SJCRH30 (cell line): ENCODE measurements around the gene TMEM236. TPM values are rescaled to one million over a fixed set of nuclear protein-coding genes. Genes with fewer than 3 reads are reported as not detected.

Source experiments
- DNase-seq, 2 experiments: peaks; one replicate each; pipeline ENCODE4 v3.0.0-alpha.2; 2015 to 2020
- H3K27ac ChIP-seq: fragments of 250-450 bp; sonication (Bioruptor Pico); 2 replicates; pipeline ENCODE4 v1.5.1; 2020; ENCODE audit warnings: mild to moderate bottlenecking, moderate library complexity
- H3K27me3 ChIP-seq: fragments of 250-450 bp; sonication (Bioruptor Pico); 2 replicates; pipeline ENCODE4 v1.5.1; 2020; ENCODE audit warnings: mild to moderate bottlenecking, moderate library complexity
- H3K36me3 ChIP-seq: fragments of 250-450 bp; sonication (Bioruptor Pico); 2 replicates; pipeline ENCODE4 v1.5.1; 2020; ENCODE audit warnings: mild to moderate bottlenecking, moderate library complexity
- H3K4me1 ChIP-seq: fragments of 250-450 bp; sonication (Bioruptor Pico); 2 replicates; pipeline ENCODE4 v1.5.1; 2020; ENCODE audit warnings: mild to moderate bottlenecking, moderate library complexity
- H3K4me3 ChIP-seq: fragments of 250-450 bp; sonication (Bioruptor Pico); 2 replicates; pipeline ENCODE4 v1.5.1; 2020; ENCODE audit warnings: mild to moderate bottlenecking, moderate library complexity
- H3K9me3 ChIP-seq: fragments of 250-450 bp; sonication (Bioruptor Pico); replicated peaks from 2 replicates; pipeline ENCODE4 v1.5.1; 2020; ENCODE audit warnings: mild to moderate bottlenecking, moderate library complexity
- total RNA-seq: library from RNA; depleted of rRNA; stranded (reverse); fragments of >200 nt; shearing (Covaris generic); gene quantifications from 2 replicates; pipeline ENCODE4 v1.2.3, GENCODE V29; 2014

Gene TMEM236
- total RNA-seq, 1 experiment from 2014 or later, result not detected

GRCh38 chr10:17764142-17764541 is 12.1 kb downstream of the TMEM236 start:
- DNase-seq, result no peak
- no peaks in the 10 kb centered on the region for H3K36me3 ChIP-seq
- no peak overlapping the region for H3K27ac ChIP-seq
- no peaks in the 10 kb centered on the region for H3K9me3 ChIP-seq
- H3K4me3 ChIP-seq, result no peak overlapping the region
- no peaks in the 10 kb centered on the region for H3K27me3 ChIP-seq
- no peaks in the 10 kb centered on the region for H3K4me1 ChIP-seq

DNA sequence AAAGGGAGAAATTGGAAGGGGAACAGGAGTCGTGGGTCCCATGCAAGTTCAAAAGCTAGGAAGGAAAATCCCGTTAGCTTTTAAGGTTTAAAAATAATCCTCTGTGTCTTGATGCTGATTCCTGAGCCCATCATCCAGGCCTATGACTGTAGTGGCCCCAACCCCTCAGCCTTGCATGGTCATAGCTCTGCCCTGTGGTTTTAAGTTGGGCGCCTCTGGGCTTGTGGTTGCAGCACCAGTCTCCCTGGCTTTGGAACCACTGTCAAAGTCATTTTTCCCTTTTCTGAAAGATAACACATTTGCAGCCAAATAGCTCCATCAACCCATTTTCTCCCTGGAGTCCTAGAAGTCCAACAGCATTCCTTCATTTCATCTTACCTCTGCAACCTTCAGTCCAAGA is 13.6 kb downstream of the TMEM236 start:
- Histone ChIP-seq H3K4me3 (no peak overlapping the region), H3K36me3 (no peaks in the 10 kb centered on the region), H3K9me3 (no peaks in the 10 kb centered on the region), H3K27me3 (no peaks in the 10 kb centered on the region), H3K4me1 (no peaks in the 10 kb centered on the region), H3K27ac (no peak overlapping the region)
- DNase-seq, result no peak

DNA sequence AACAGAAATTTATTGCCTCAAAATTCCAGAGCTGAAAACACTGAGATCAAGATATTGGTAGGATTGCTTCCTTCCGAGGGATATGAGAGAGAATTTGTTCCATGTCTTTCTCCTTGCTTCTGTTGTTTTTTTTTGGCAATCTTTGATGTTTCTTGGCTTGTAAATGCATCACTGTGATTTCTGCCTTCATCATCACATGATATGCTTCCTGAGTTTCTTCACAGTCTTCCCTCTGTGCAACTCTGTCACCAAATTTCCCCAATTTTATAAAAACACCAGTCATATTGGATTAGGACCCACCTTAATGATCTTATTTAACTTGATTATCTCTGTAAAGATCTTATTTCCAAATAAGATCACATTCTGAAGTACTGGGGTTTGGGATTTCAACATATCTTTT is 14.7 kb downstream of the TMEM236 start:
- Histone ChIP-seq H3K27ac (no peak overlapping the region), H3K4me3 (no peak overlapping the region), H3K9me3 (no peaks in the 10 kb centered on the region), H3K27me3 (no peaks in the 10 kb centered on the region), H3K36me3 (no peaks in the 10 kb centered on the region), H3K4me1 (no peaks in the 10 kb centered on the region)
- DNase-seq, result no peak

GRCh38 chr10:17768496-17768895 is 16.5 kb downstream of the TMEM236 start:
- no peak for DNase-seq
- Histone ChIP-seq H3K36me3 (no peaks in the 10 kb centered on the region), H3K4me3 (no peak overlapping the region), H3K9me3 (no peaks in the 10 kb centered on the region), H3K27me3 (no peaks in the 10 kb centered on the region), H3K4me1 (no peaks in the 10 kb centered on the region), H3K27ac (no peak overlapping the region)

DNA sequence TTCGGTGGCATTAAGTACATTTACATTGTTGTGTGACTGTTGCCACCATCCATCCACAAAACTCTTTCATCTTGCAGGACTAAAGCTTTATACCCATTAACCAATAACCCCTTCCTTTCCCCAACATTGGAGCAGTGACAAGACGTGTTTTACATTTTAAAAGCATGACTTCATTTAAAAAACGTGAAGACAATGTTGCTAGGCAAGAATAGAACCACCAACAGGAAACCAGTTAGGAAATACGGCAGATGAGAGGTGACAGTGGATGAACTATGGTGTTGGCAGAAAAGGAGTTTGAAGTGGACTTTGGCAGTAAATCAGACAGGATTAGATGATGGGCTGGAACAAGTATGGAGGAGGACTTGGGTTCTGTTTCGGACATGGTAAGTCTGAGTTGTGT is 17.0 kb downstream of the TMEM236 start:
- Histone ChIP-seq H3K36me3 (no peaks in the 10 kb centered on the region), H3K9me3 (no peaks in the 10 kb centered on the region), H3K4me1 (no peaks in the 10 kb centered on the region), H3K4me3 (no peak overlapping the region), H3K27ac (no peak overlapping the region), H3K27me3 (no peaks in the 10 kb centered on the region)
- DNase-seq, result no peak

GRCh38 chr10:17771017-17771416 is 19.0 kb downstream of the TMEM236 start:
- H3K4me1 ChIP-seq, result no peaks in the 10 kb centered on the region
- no peaks in the 10 kb centered on the region for H3K27me3 ChIP-seq
- DNase-seq, result no peak
- no peak overlapping the region for H3K27ac ChIP-seq
- no peak overlapping the region for H3K4me3 ChIP-seq
- H3K9me3 ChIP-seq, result no peaks in the 10 kb centered on the region
- no peaks in the 10 kb centered on the region for H3K36me3 ChIP-seq

DNA sequence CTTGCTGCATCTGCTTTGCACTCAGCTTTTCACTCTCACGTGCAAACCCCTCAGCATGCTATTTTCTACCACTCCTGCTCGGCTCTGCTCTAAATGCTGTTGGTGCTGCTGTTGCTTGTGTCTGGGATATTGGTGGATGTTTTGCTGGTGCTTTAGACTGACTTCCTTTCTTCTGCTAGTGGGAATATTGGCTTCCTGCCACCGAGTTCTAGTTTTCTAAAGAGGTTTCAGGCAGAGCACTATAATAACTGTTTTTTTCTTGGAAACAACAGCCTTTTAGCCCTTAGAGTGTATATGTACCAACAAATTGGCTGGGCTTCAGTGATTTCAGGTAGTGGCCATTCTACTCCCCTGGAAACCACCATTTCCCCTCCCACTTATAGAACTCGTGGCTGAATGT is 27.8 kb downstream of the TMEM236 start:
- Histone ChIP-seq H3K4me1 (no peaks in the 10 kb centered on the region), H3K27ac (no peak overlapping the region), H3K27me3 (0 out of 2 replicates have a peak, but pooled peaks cover 4% of the 10 kb centered on the region), H3K36me3 (no peaks in the 10 kb centered on the region), H3K4me3 (no peak overlapping the region), H3K9me3 (no peaks in the 10 kb centered on the region)
- no peak for DNase-seq

- peak in 1 of 2 experiments; percentile 5 for DNase-seq
- Histone ChIP-seq H3K4me1 (no peaks in the 10 kb centered on the region), H3K27me3 (0 out of 2 replicates have a peak, but pooled peaks cover 4% of the 10 kb centered on the region), H3K4me3 (no peak overlapping the region), H3K36me3 (no peaks in the 10 kb centered on the region), H3K9me3 (no peaks in the 10 kb centered on the region), H3K27ac (no peak overlapping the region)
Observed at GRCh38 chr10:17780727-17781126, 28.7 kb downstream of the TMEM236 start.

- no peaks in the 10 kb centered on the region for H3K4me1 ChIP-seq
- no peak overlapping the region for H3K27ac ChIP-seq
- 0 out of 2 replicates have a peak, but pooled peaks cover 1% of the 10 kb centered on the region for H3K27me3 ChIP-seq
- DNase-seq, result no peak
- no peaks in the 10 kb centered on the region for H3K36me3 ChIP-seq
- H3K9me3 ChIP-seq, result no peaks in the 10 kb centered on the region
- no peak overlapping the region for H3K4me3 ChIP-seq
Observed at GRCh38 chr10:17781856-17782255, 29.9 kb downstream of the TMEM236 start.

DNA sequence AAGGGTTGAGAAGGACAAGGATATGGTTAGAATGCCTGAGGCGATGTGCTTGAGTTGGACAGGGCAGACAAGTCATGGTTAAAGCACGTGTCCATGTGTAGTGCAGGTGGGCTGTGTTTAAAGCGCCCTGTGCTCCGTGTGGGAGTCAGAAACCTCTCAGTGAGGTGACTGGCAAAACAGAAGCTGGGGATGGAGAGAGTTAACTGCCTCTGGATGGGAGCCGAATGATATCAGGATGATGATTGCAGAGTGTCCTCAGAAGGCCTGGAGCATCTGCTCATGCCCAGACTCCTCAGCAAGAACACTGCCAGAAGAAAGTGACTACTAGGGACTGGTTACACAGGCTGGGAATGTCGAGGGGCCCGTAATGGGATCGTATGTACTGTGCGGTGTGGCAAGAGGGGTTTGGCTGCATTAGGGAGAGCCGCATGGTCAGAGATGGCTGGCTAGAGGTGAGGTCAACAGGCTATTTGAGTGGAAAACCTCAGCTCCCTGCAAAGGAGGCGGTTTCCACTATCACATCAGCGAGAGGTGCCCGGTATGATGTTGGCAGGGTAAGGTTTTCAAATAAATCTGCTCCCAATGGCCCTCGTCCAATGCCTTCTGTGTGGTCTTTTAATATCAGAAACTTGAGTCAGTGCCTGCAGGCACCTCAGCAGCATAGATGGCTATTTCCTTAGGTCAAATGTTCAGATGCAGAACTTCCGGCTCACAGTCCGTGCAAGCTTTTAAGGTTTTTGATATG is 31.1 kb downstream of the TMEM236 start:
- Histone ChIP-seq H3K27ac (no peak overlapping the region), H3K36me3 (no peaks in the 10 kb centered on the region), H3K4me1 (no peaks in the 10 kb centered on the region), H3K4me3 (no peak overlapping the region), H3K9me3 (no peaks in the 10 kb centered on the region), H3K27me3 (no peaks in the 10 kb centered on the region)
- peak in 1 of 2 experiments; percentile 12 for DNase-seq

DNA sequence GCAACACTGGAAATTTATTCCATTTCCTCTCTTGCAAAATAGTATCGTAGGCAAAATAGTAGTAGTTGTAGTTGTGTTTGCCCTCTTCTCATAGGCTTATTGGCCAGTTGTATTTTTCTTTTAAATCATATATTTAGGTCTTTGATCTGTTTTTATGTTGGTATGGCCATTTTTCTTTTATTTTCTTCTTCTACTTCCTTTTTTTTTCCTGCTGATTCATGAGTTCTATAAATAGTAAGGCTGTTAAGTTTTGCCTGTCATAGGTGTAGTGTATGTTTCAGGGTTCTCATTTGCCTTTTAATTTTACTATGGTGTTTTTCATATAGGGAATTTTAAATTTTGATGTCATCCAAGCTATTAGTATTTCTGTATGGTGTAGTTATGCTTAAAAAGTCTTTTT is 31.8 kb downstream of the TMEM236 start:
- Histone ChIP-seq H3K4me1 (no peaks in the 10 kb centered on the region), H3K27me3 (no peaks in the 10 kb centered on the region), H3K27ac (no peak overlapping the region), H3K36me3 (no peaks in the 10 kb centered on the region), H3K4me3 (no peak overlapping the region), H3K9me3 (no peaks in the 10 kb centered on the region)
- no peak for DNase-seq

GRCh38 chr10:17784688-17785087 is 32.7 kb downstream of the TMEM236 start:
- no peaks in the 10 kb centered on the region for H3K27me3 ChIP-seq
- no peak overlapping the region for H3K4me3 ChIP-seq
- H3K4me1 ChIP-seq, result no peaks in the 10 kb centered on the region
- no peak for DNase-seq
- H3K9me3 ChIP-seq, result no peaks in the 10 kb centered on the region
- H3K36me3 ChIP-seq, result no peaks in the 10 kb centered on the region
- H3K27ac ChIP-seq, result no peak overlapping the region

- Histone ChIP-seq H3K36me3 (no peaks in the 10 kb centered on the region), H3K27me3 (no peaks in the 10 kb centered on the region), H3K9me3 (no peaks in the 10 kb centered on the region), H3K27ac (no peak overlapping the region), H3K4me3 (no peak overlapping the region), H3K4me1 (no peaks in the 10 kb centered on the region)
- no peak for DNase-seq
Observed at GRCh38 chr10:17785276-17785930, 33.4 kb downstream of the TMEM236 start.

DNA sequence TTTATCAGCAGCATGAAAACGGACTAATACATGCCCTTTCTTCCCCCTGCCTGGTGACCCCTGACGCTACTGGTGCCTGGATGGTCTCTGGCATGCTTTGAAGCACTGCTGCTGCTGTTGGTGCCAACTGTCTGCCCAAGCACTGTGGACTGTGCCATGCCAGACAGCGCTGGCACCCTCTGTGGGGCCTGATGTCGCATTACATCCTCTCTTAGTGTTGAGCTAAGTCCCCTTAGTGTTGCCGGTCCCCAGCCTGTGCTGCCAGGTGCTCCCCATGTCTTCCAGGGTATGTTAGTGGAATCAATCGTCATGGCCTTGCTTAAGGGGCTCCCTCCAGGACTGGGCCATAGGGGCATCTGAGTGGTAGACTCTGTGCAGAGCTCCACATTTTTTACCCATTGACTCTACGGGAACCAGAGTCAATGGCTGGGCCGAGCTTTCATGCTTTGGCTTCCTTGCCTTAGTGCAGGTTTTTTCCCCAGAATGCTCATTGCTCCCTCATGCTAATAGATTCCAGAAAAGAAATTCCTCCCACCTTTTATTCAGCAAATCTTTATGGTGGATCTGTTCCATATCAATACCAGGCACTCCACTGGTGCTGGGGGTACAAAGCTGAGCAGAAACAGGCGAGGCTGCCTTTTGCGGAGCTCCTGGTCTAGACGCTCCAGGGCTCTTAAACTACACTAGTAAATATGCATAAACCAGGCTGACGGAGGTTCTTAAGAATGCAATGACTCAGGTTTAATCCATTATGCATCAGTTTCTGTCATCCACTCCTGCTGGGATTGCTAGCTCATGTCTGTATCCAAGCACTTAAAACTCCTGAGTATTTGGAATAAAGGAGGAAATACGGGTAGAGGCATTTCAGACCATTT is 35.3 kb downstream of the TMEM236 start:
- Histone ChIP-seq H3K27me3 (no peaks in the 10 kb centered on the region), H3K4me1 (no peaks in the 10 kb centered on the region), H3K27ac (no peak overlapping the region), H3K4me3 (no peak overlapping the region), H3K9me3 (no peaks in the 10 kb centered on the region), H3K36me3 (no peaks in the 10 kb centered on the region)
- DNase-seq, result peak in 1 of 2 experiments; percentile 14

GRCh38 chr10:17788646-17789045 is 36.6 kb downstream of the TMEM236 start:
- H3K4me1 ChIP-seq, result no peaks in the 10 kb centered on the region

More at GRCh38 chr10:17788646-17789045, 36.6 kb downstream of the TMEM236 start:
- Histone ChIP-seq H3K9me3 (no peaks in the 10 kb centered on the region), H3K36me3 (no peaks in the 10 kb centered on the region), H3K4me3 (no peak overlapping the region), H3K27me3 (no peaks in the 10 kb centered on the region), H3K27ac (no peak overlapping the region)
- no peak for DNase-seq
